Activated CD4-positive, alpha-beta T cell treated with anti-CD3 and anti-CD28 coated beads for 48 hours (primary cell): ENCODE data around the gene SELPLG.
"Not testable (repeated sequence)": the region's sequence is repeated elsewhere in the genome, so short reads cannot be mapped to it uniquely, and the experiment has no call there.

Experiments
- DNase-seq: peaks from one replicate; pipeline ENCODE4 v3.0.0-alpha.2; 2020

SELPLG gene

DNA sequence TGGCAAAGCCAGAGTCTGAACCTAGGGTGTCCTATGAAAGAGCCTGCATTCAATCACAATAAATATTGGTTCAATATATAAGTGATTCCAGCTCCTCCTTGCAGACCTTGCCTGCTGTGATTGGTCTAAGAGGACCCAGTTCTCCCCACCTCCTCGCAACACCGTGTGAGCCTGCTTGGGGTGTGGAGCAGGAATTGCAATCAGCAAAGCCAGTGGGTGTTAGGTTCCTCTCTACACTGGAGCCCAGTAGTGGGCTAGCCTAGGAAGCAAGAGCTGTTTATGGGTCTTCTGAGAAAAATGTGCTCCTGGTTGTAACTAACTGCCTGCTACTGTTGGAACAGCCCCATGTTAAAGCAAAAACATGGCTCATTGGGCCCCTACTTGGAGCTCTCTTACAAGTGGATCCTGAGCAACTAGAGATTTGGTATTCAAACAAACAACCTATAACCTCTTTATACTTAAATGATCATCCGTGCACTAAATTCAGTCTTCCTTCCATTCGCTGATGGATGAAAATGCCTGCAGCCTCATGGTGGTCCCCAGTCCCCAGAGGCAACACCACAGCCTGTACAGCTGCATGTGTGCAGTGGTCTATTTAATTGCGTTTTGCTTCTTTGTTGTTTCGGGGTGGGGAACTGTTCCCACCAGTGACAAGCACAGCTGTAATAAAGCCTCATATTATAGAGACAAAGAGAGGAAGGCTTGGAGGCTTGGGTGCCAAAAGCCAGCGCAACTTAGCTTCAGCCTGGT lies 3.7 kb upstream of the SELPLG start:
- no peak for DNase-seq

- no peak for DNase-seq
Measured at GRCh38 chr12:108635997-108636808, 2.5 kb upstream of the SELPLG start.

- peak; percentile 68 for DNase-seq
Measured at GRCh38 chr12:108635201-108635996, 1.7 kb upstream of the SELPLG start.

DNA sequence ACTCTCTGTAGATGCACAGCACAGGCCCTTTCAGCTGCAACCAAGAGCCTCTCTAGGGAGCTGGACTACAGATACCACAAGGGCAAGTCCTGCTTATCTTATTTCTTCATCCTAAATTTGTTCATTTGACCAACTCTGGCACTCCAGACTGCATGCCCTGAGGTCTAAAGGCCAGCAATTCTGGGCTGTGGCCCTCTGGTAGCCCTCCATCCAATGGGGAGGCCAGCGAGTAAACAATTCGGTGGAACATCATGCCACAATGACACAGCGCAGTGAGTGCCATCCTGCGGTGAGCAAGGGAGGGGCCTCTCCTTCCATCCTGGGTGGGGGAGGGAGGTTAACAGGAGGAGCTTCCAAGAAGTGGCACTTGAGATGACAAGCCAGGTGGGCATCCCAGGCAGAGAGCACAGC lies 652 bp upstream of the SELPLG start:
- DNase-seq: peak; percentile 74

DNA sequence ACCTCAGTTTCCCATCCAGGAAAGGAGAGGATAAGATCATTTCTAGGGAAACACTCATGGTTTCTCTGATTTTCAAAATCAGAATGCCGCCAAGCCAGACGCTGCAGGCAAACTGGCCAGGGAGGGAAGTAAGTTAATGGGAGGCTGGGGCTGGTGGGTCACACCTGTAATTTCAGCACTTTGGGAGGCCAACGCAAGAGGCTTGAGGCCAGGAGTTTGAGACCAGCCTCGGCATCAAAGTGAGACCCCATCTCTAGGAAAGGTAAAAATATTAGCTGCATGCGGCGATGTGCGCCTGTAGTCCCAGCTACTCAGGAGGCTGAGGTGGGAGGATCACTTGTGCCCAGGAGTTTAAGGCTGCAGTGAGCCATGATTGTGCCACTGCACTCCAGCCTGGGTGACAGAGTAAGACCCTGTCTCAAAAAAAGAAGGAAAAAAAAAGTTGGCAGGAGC lies 587 bp downstream of the SELPLG start:
- peak; percentile 23 for DNase-seq

GRCh38 chr12:108631261-108631660 lies 2.4 kb downstream of the SELPLG start:
- not testable (repeated sequence) for DNase-seq

GRCh38 chr12:108630481-108631207 lies 3.0 kb downstream of the SELPLG start:
- DNase-seq: peak; percentile 38

- DNase-seq: peak; percentile 75
Measured at GRCh38 chr12:108629824-108630476, 3.7 kb downstream of the SELPLG start.

- DNase-seq: peak; percentile 40
Measured at GRCh38 chr12:108629151-108629550, 4.5 kb downstream of the SELPLG start.

DNA sequence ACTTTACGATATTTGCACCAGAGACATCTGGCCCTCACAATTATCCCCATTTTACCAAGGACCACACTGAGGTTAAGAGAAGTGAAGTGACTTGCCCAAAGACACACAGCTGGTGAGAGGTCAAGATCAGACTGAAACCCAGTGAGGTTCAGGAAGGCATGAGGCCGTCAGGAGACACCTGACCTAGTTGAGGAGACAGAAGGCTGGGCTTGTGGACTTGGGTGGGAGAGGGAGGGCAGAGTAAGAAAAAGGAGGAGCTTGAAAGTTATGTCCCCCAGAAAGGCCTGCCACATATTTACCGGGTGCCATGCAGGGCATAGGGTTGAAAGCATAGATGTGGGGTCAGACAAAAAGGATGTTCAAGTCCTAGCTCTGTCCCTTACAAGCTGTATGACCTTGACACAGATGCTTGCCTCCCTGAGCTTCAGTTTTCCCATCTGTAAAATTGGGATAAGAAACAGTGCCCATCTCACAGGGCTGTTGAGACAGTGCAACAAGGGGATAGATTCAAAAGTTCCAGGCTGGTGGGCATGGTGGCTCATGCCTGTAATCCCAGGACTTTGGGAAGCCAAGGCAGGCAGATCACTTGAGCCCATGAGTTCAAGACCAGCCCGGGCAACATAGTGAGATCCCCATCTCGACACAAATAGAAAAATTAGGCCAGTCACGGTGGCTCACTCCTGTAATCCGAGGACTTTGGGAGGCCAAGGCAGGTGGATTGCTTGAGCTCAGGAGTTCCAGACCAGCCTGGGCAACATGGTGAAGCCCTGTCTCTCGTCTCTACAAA lies 6.4 kb downstream of the SELPLG start:
- DNase-seq: no peak

- DNase-seq: no peak
Measured at GRCh38 chr12:108625228-108625627, 8.5 kb downstream of the SELPLG start.

DNA sequence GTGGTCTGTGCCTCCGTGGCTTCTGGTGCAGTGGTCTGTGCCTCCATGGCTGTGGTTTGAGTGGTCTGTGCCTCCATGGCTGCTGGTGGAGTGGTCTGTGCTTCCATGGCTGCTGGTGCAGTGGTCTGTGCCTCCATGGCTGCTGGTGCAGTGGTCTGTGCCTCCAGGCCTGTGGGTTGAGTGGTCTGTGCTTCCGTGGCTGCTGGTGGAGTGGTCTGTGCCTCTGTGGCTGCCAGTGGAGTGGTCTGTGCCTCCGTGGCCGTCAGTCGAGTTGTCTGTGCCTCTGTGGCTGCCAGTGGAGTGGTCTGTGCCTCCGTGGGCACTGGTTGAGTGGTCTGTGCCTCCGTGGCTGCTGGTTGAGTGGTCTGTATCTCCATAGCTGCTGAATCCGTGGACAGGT lies 10.1 kb downstream of the SELPLG start:
- no peak for DNase-seq

DNA sequence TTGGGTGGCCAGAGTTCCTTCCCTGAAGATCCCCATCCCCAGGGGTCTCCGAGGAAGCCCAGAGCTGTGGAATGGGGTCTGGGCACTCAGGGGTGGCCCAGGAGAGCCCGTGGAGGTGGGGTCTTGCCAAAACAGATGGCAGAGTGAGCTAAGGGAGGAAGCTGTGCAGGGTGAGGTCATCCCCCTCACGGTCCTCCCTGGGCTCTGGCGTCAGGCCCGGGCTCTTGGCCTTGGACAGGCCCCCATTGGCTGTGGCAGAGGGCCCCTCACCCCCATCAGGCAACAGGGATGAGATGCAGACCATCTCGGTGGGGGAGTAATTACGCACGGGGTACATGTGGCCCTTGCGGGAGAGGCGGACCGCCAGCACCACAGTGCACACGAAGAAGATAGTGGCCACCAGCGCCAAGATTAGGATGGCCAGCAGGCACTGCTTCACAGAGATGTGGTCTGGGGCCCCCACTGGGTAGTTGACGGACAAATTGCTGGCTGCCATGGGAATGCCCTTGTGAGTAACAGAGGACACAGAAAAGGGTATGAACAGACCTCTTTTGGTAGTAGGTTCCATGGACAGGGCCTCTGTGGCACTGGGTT lies 10.7 kb downstream of the SELPLG start:
- no peak for DNase-seq

- DNase-seq: no peak
Measured at GRCh38 chr12:108622421-108622820, 11.3 kb downstream of the SELPLG start.

GRCh38 chr12:108621161-108621560 lies 12.5 kb downstream of the SELPLG start:
- no peak for DNase-seq

DNA sequence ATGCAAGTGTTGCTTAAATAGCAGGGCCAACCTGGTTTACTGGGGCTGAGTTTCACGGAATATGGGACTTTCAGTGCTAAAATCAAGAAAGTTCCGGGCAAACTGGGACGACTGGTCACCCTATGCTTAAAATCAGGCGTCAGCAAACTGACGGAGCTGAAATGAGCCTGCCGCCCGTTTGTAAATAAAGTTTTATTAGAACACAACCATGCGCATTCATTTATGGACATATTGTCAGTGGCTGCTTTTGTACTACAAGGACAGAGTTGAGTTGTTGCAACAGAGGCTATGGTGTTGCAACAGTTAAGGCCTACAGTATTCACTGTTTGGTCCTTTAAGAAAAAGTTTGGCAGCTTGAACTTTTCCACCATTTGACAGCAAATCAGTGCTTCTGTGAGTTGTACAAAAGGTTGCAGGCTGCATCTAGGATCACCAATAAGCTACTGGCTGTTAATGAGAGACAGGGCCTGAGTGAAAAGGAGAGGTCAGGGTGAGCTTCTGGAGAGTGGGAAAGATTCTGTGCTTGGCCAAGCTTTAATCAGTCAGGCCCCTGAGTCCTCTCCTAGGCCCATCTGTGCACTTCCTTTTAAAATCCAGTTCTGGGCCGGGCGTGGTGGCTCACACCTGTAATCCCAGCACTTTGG lies 13.3 kb downstream of the SELPLG start:
- DNase-seq: no peak

GRCh38 chr12:108619369-108620160 lies 14.1 kb downstream of the SELPLG start:
- no peak for DNase-seq

DNA sequence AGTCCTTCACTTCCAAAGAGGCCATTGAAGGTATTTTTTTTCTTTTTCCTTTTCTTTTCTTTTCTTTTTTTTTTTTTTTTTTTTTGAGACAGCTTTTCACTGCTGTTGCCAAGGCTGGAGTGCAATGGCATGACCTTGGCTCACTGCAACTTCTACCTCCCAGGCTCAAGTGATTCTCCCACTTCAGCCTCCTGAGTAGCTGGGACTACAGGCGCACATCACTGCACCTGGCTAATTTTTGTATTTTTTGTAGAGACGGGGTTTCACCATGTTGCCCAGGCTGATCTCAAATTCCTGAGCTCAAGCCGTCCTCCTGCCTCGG lies 14.8 kb downstream of the SELPLG start:
- DNase-seq: not testable (repeated sequence)
